ENCODE results near the gene SLC17A1. TPM values are rescaled to one million over a fixed set of nuclear protein-coding genes. Genes with fewer than 3 reads are reported as not detected.

SLC17A1 gene
- total and polyA plus RNA-seq, 8 donors = not detected

DNA sequence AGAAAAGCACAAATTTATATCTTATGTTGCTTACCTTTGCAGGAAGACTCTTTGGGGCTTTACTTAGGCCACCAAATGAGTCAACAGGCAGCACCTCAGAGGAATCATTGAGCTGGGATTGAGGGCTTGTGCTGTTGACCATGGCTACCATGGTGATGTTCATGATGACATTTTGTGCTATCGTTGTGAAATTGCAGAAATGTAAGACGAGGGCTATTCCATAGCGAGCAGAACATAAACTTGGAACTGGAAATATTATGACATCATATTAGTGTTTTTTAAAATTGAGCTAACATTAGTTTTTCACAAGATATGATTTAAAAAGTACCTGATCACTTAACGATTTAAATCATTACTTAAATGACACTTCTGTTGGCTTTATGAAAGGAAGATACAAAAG lies 30.3 kb upstream of the SLC17A1 start:
- no peak overlapping the region for H3K27ac ChIP-seq
- H3K27me3 ChIP-seq = no peaks in the 10 kb centered on the region
- TF ChIP-seq POLR2AphosphoS5 (IDR thresholded peaks at IDR 0.05) = no peak
- no peak for TF ChIP-seq POLR2A (IDR thresholded peaks at IDR 0.05)
- TF ChIP-seq, protein P1, sequence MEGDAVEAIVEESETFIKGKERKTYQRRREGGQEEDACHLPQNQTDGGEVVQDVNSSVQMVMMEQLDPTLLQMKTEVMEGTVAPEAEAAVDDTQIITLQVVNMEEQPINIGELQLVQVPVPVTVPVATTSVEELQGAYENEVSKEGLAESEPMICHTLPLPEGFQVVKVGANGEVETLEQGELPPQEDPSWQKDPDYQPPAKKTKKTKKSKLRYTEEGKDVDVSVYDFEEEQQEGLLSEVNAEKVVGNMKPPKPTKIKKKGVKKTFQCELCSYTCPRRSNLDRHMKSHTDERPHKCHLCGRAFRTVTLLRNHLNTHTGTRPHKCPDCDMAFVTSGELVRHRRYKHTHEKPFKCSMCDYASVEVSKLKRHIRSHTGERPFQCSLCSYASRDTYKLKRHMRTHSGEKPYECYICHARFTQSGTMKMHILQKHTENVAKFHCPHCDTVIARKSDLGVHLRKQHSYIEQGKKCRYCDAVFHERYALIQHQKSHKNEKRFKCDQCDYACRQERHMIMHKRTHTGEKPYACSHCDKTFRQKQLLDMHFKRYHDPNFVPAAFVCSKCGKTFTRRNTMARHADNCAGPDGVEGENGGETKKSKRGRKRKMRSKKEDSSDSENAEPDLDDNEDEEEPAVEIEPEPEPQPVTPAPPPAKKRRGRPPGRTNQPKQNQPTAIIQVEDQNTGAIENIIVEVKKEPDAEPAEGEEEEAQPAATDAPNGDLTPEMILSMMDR (IDR thresholded peaks at IDR 0.05) = no peak
- no peak for TF ChIP-seq EP300 (IDR thresholded peaks at IDR 0.05)
- DNase-seq = no peak
- no peaks in the 10 kb centered on the region for H3K36me3 ChIP-seq
- H3K4me3 ChIP-seq = no peak overlapping the region
- H3K4me1 ChIP-seq = no peaks in the 10 kb centered on the region
- 85 to 94% (median 93%) methylated on average over 4 of the region's 4 CpGs for WGBS, 5 donors
- H3K9me3 ChIP-seq = no peaks in the 10 kb centered on the region
- intact Hi-C loops (cut with DNase I; ENCODE audit: low total_unique reads) = no loop called here

DNA sequence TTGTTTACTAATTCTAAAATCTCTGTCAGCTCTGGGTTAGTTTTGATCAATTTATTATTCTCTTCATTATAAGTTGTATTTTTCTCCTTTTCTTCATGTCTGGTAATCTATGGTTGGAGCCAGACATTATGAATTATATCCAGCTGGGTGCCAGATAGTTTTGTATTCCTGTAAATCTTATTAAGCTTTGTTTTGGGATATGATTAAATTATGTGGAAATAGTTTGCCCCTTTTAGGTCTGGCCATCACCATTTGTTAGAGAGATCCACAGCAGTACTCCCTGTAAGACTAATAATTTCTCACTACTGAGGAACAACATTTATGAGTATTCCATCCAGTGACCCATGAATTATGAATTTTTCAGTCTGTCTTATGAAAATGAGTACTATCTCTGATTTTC lies 20.9 kb upstream of the SLC17A1 start:
- intact Hi-C loops (cut with DNase I; ENCODE audit: low total_unique reads) = no loop called here
- H3K4me1 ChIP-seq = no peaks in the 10 kb centered on the region
- no peak for DNase-seq
- TF ChIP-seq, protein P1 (IDR thresholded peaks at IDR 0.05) = no peak
- TF ChIP-seq EP300 (IDR thresholded peaks at IDR 0.05) = no peak
- TF ChIP-seq POLR2A (IDR thresholded peaks at IDR 0.05) = no peak
- no peak for TF ChIP-seq POLR2AphosphoS5 (IDR thresholded peaks at IDR 0.05)
- no peaks in the 10 kb centered on the region for H3K9me3 ChIP-seq
- H3K36me3 ChIP-seq = no peaks in the 10 kb centered on the region
- H3K27ac ChIP-seq = no peak overlapping the region
- H3K4me3 ChIP-seq = no peak overlapping the region
- H3K27me3 ChIP-seq = no peaks in the 10 kb centered on the region

DNA sequence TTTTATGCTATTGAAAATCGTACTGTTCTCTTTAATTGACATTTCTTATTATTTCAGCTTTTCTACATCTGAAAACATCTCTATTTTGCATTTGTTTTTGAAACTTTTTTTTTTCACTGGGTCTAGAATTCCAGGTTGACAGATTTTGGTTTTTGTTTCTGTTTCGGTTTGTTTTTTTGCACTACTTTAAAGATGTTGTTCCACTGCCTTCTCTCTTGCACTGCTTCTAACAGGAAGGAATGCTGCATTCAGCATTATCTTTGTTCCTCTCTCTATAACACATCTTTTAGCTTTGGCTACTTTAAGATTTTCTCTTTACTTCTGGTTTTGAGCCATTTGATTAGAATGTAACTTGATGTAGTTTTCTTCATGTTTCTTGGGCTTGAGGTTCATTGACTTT lies 20.1 kb upstream of the SLC17A1 start:
- DNase-seq = no peak
- 68 to 87% (median 82%) methylated on average over 2 of the region's 2 CpGs for WGBS, 5 donors
- no peaks in the 10 kb centered on the region for H3K9me3 ChIP-seq
- intact Hi-C loops (cut with DNase I; ENCODE audit: low total_unique reads) = no loop called here
- no peaks in the 10 kb centered on the region for H3K36me3 ChIP-seq
- H3K27ac ChIP-seq = no peak overlapping the region
- no peak overlapping the region for H3K4me3 ChIP-seq
- no peaks in the 10 kb centered on the region for H3K4me1 ChIP-seq
- no peaks in the 10 kb centered on the region for H3K27me3 ChIP-seq
- TF ChIP-seq, protein P1 (IDR thresholded peaks at IDR 0.05) = no peak
- no peak for TF ChIP-seq POLR2AphosphoS5 (IDR thresholded peaks at IDR 0.05)
- TF ChIP-seq EP300 (IDR thresholded peaks at IDR 0.05) = no peak
- TF ChIP-seq POLR2A (IDR thresholded peaks at IDR 0.05) = no peak

DNA sequence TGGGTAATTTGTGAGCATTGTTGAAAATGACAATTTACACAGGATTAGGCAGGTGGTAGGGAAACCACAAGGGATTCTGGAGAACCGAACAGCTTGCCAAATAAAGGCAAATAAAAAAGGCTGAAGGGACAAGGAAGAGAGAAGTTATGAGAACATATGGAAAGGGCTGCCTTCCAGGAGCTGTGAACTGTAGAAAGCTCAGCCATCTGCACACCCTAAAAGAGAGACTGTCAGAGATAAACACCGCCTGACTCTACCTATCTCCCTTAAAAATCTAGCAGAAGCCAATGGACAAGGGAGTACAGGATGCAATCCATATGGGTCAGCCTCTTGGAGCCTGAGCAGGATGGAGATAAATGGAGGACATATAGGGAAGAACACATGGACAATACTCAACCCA lies 12.7 kb upstream of the SLC17A1 start:
- Histone ChIP-seq H3K4me3 (no peak overlapping the region), H3K9me3 (no peaks in the 10 kb centered on the region), H3K27ac (no peak overlapping the region), H3K27me3 (no peaks in the 10 kb centered on the region), H3K4me1 (no peaks in the 10 kb centered on the region), H3K36me3 (no peaks in the 10 kb centered on the region)
- TF ChIP-seq POLR2AphosphoS5 (IDR thresholded peaks at IDR 0.05) = no peak
- TF ChIP-seq EP300 (IDR thresholded peaks at IDR 0.05) = no peak
- TF ChIP-seq POLR2A (IDR thresholded peaks at IDR 0.05) = no peak
- TF ChIP-seq, protein P1 (IDR thresholded peaks at IDR 0.05) = no peak
- intact Hi-C loops (cut with DNase I; ENCODE audit: low total_unique reads) = no loop called here
- no peak for DNase-seq
- whole genome bisulfite sequencing, 5 donors = 66 to 75% (median 69%) methylated on average over 2 of the region's 2 CpGs
